Liver (tissue), 9 donors: ENCODE data around the gene ELL. TPM values are rescaled to one million over a fixed set of nuclear protein-coding genes. Genes with fewer than 3 reads are reported as not detected.
A peak's percentile ranks its signal among the peaks of the same experiment; 100 is the strongest.

Experiments used
- DNase-seq: peaks from one replicate; pipeline ENCODE4 v3.0.0-alpha.2; 2017; ENCODE audit warnings: low spot score
- H3K27ac ChIP-seq, 2 donors: one replicate each; pipeline ENCODE4 v1.7.0; 2013; ENCODE audit warnings: inconsistent platforms in 2 of 2, low read length in 2 of 2, control low read depth in 1 of 2, low read depth in 1 of 2, mild to moderate bottlenecking in 1 of 2
- H3K27me3 ChIP-seq, 4 donors: one replicate each; pipeline versions ENCODE4 v1.6.1 to v1.7.0; 2013; ENCODE audit warnings: low read length in 3 of 4, inconsistent platforms in 1 of 4, mild to moderate bottlenecking in 1 of 4, moderate library complexity in 1 of 4; ENCODE audit not compliant: control insufficient read depth in 4 of 4, insufficient read depth in 4 of 4
- H3K36me3 ChIP-seq, 4 donors: one replicate each; pipeline versions ENCODE4 v1.6.1 to v1.7.0; 2013; ENCODE audit warnings: low read length in 3 of 4, mild to moderate bottlenecking in 3 of 4, low read depth in 1 of 4, moderate library complexity in 1 of 4; ENCODE audit not compliant: control insufficient read depth in 4 of 4, insufficient read depth in 3 of 4
- H3K4me1 ChIP-seq, 4 donors: one replicate each; pipeline versions ENCODE4 v1.6.1 to v1.7.0; 2013; ENCODE audit warnings: low read length in 3 of 4, mild to moderate bottlenecking in 3 of 4, moderate library complexity in 1 of 4; ENCODE audit not compliant: control insufficient read depth in 4 of 4, insufficient read depth in 4 of 4
- H3K4me3 ChIP-seq, 3 donors: one replicate each; pipeline versions ENCODE4 v1.6.1 to v1.7.0; 2013; ENCODE audit warnings: low read length in 3 of 3, control low read depth in 1 of 3, low read depth in 1 of 3, mild to moderate bottlenecking in 1 of 3
- H3K9ac ChIP-seq, 2 donors: one replicate each; pipeline ENCODE4 v1.7.0; 2013; ENCODE audit warnings: low read length in 2 of 2, mild to moderate bottlenecking in 2 of 2, moderate library complexity in 2 of 2, control low read depth in 1 of 2, low read depth in 1 of 2
- H3K9me3 ChIP-seq, 4 donors: one replicate each; pipeline versions ENCODE4 v1.6.1 to v1.7.0; 2013; ENCODE audit warnings: low read length in 3 of 4; ENCODE audit not compliant: control insufficient read depth in 4 of 4
- EGR1 ChIP-seq, 2 donors: IDR thresholded peaks; 2 replicates each; pipeline ENCODE4 v1.6.1; 2016 to 2018; ENCODE audit warnings: antibody characterized with exemption in 2 of 2, low read depth in 2 of 2
- FOXA1 ChIP-seq: IDR thresholded peaks from 2 replicates; pipeline ENCODE4 v1.6.1; 2016; ENCODE audit warnings: antibody characterized with exemption
- FOXA2 ChIP-seq: IDR thresholded peaks from 2 replicates; pipeline ENCODE4 v1.6.1; 2016; ENCODE audit warnings: antibody characterized with exemption
- GABPA ChIP-seq, 2 donors: IDR thresholded peaks in 1 of 2; conservative IDR thresholded peaks in 1 of 2; 2 replicates each; pipeline ENCODE4 v1.6.1; 2016; ENCODE audit warnings: antibody characterized with exemption in 2 of 2, mild to moderate bottlenecking in 1 of 2, moderate library complexity in 1 of 2
- HNF4A ChIP-seq, 2 donors: conservative IDR thresholded peaks; 2 replicates each; pipeline ENCODE4 v1.6.1; 2016; ENCODE audit warnings: antibody characterized with exemption in 2 of 2, mild to moderate bottlenecking in 2 of 2
- HNF4G ChIP-seq: IDR thresholded peaks from 2 replicates; pipeline ENCODE4 v1.6.1; 2016; ENCODE audit warnings: antibody characterized with exemption
- JUND ChIP-seq, 2 donors: IDR thresholded peaks; 2 replicates each; pipeline ENCODE4 v1.6.1; 2016; ENCODE audit warnings: antibody characterized with exemption in 2 of 2
- NR2F2 ChIP-seq: IDR thresholded peaks from 2 replicates; pipeline ENCODE4 v1.6.1; 2016; ENCODE audit warnings: antibody characterized with exemption
- RAD21 ChIP-seq, 2 donors: IDR thresholded peaks; 2 replicates each; pipeline ENCODE4 v1.6.1; 2016; ENCODE audit warnings: antibody characterized with exemption in 2 of 2, mild to moderate bottlenecking in 2 of 2
- RXRA ChIP-seq, 2 donors: IDR thresholded peaks; 2 replicates each; pipeline ENCODE4 v1.6.1; 2017 to 2018; ENCODE audit warnings: antibody characterized with exemption in 2 of 2, mild to moderate bottlenecking in 1 of 2
- SP1 ChIP-seq: IDR thresholded peaks from 2 replicates; pipeline ENCODE4 v1.6.1; 2018; ENCODE audit warnings: antibody characterized with exemption, mild to moderate bottlenecking
- TAF1 ChIP-seq: conservative IDR thresholded peaks from 2 replicates; pipeline ENCODE4 v1.6.1; 2016; ENCODE audit warnings: antibody characterized with exemption, mild to moderate bottlenecking
- YY1 ChIP-seq: IDR thresholded peaks from 2 replicates; pipeline ENCODE4 v1.6.1; 2016; ENCODE audit warnings: antibody characterized with exemption, mild to moderate bottlenecking
- WGBS: extraction: QIAGEN DNeasy Blood & Tissue Kit; methylation state at CpG from one replicate; pipeline ENCODE4 v1.1.7; 2013; 5-methylcytosine and 5-hydroxymethylcytosine counted together
- polyA plus RNA-seq, 2 donors: library from polyadenylated mRNA; stranded (reverse) in 1 of 2; unstranded in 1 of 2; fragments of 200-250 nt in 1 of 2; fragments of >200 nt in 1 of 2; fragmentation: Nextera tagmentation in 1 of 2; extraction: Ambion mirVana in 1 of 2; gene quantifications; one replicate each; pipeline versions ENCODE4 v1.2.1 to v1.2.3, GENCODE V29; 2013 to 2015
- total RNA-seq, 2 donors: library from RNA; depleted of rRNA; stranded (reverse); fragments of >200 nt; gene quantifications; one replicate each; pipeline ENCODE4 v1.2.3, GENCODE V29; 2014
- TF ChIP-seq, protein P1 (sequence below): IDR thresholded peaks from 2 replicates; pipeline ENCODE4 v1.6.1; 2016; ENCODE audit warnings: antibody characterized with exemption, mild to moderate bottlenecking
- TF ChIP-seq, protein P2 (sequence below): fragments of 150-350 bp; IDR thresholded peaks from 2 replicates; pipeline ENCODE4 v1.5.1; 2017; ENCODE audit warnings: improper control_type of control experiment, low read depth, low read length; ENCODE audit not compliant: missing input control
- TF ChIP-seq, protein P3 (sequence below): IDR thresholded peaks from 2 replicates; pipeline ENCODE4 v1.6.1; 2016; ENCODE audit warnings: antibody characterized with exemption
- TF ChIP-seq, protein P4 (sequence below): IDR thresholded peaks from 2 replicates; pipeline ENCODE4 v1.6.1; 2016; ENCODE audit warnings: antibody characterized with exemption
- TF ChIP-seq, protein P5 (sequence below): IDR thresholded peaks from 2 replicates; pipeline ENCODE4 v1.6.1; 2016; ENCODE audit warnings: antibody characterized with exemption
- donor health status: healthy.
- donor health status: healthy.
- donor health status: healthy.
- donor health status: healthy.
- donor health status: healthy.

Gene ELL
- total and polyA plus RNA-seq, 4 donors: 4.5 to 10.5 (median 6.6) TPM

GRCh38 chr19:18522124-18522861 lies 423 bp upstream of the ELL start:
- no peak overlapping the region for H3K9ac ChIP-seq
- H3K4me1 ChIP-seq: peaks cover 3 to 16% (median 5%) of the 10 kb centered on the region in 4 donors
- 1% methylated on average over 51 of the region's 51 CpGs for WGBS

More at GRCh38 chr19:18522124-18522861, 423 bp upstream of the ELL start:
- Histone ChIP-seq H3K9me3 (no peaks in the 10 kb centered on the region), H3K4me3 (peak overlapping the region in 1 of 3 donors; percentile 96), H3K27me3 (no peaks in the 10 kb centered on the region), H3K36me3 (no peaks in the 10 kb centered on the region), H3K27ac (peak overlapping the region; percentile 99 to 100)
- TF ChIP-seq TAF1 (no peak), EGR1 (IDR thresholded peaks at IDR 0.05; ENCODE audit: low read depth in 2 of 2) (peak; percentile 42 to 82), SP1 (peak; percentile 97), HNF4A (conservative IDR thresholded peaks at IDR 0.05) (peak in 1 of 2 donors; percentile 45), FOXA2 (peak; percentile 83), YY1 (peak; percentile 86), HNF4G (no peak), FOXA1 (peak; percentile 83), JUND (IDR thresholded peaks at IDR 0.05) (peak; percentile 88 to 96), GABPA (IDR thresholded peaks at IDR 0.05 in 1 of 2, conservative IDR thresholded peaks at IDR 0.05 in 1 of 2) (peak; percentile 30 to 81), RXRA (IDR thresholded peaks at IDR 0.05) (peak; percentile 61 to 74), RAD21 (IDR thresholded peaks at IDR 0.05) (peak; percentile 47 to 55), NR2F2 (peak; percentile 38)
- TF ChIP-seq, protein P1, sequence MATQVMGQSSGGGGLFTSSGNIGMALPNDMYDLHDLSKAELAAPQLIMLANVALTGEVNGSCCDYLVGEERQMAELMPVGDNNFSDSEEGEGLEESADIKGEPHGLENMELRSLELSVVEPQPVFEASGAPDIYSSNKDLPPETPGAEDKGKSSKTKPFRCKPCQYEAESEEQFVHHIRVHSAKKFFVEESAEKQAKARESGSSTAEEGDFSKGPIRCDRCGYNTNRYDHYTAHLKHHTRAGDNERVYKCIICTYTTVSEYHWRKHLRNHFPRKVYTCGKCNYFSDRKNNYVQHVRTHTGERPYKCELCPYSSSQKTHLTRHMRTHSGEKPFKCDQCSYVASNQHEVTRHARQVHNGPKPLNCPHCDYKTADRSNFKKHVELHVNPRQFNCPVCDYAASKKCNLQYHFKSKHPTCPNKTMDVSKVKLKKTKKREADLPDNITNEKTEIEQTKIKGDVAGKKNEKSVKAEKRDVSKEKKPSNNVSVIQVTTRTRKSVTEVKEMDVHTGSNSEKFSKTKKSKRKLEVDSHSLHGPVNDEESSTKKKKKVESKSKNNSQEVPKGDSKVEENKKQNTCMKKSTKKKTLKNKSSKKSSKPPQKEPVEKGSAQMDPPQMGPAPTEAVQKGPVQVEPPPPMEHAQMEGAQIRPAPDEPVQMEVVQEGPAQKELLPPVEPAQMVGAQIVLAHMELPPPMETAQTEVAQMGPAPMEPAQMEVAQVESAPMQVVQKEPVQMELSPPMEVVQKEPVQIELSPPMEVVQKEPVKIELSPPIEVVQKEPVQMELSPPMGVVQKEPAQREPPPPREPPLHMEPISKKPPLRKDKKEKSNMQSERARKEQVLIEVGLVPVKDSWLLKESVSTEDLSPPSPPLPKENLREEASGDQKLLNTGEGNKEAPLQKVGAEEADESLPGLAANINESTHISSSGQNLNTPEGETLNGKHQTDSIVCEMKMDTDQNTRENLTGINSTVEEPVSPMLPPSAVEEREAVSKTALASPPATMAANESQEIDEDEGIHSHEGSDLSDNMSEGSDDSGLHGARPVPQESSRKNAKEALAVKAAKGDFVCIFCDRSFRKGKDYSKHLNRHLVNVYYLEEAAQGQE: peak; percentile 86
- TF ChIP-seq, protein P2, sequence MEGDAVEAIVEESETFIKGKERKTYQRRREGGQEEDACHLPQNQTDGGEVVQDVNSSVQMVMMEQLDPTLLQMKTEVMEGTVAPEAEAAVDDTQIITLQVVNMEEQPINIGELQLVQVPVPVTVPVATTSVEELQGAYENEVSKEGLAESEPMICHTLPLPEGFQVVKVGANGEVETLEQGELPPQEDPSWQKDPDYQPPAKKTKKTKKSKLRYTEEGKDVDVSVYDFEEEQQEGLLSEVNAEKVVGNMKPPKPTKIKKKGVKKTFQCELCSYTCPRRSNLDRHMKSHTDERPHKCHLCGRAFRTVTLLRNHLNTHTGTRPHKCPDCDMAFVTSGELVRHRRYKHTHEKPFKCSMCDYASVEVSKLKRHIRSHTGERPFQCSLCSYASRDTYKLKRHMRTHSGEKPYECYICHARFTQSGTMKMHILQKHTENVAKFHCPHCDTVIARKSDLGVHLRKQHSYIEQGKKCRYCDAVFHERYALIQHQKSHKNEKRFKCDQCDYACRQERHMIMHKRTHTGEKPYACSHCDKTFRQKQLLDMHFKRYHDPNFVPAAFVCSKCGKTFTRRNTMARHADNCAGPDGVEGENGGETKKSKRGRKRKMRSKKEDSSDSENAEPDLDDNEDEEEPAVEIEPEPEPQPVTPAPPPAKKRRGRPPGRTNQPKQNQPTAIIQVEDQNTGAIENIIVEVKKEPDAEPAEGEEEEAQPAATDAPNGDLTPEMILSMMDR: peak; percentile 23
- TF ChIP-seq, protein P3, sequence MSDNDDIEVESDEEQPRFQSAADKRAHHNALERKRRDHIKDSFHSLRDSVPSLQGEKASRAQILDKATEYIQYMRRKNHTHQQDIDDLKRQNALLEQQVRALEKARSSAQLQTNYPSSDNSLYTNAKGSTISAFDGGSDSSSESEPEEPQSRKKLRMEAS: peak; percentile 96
- TF ChIP-seq, protein P4, sequence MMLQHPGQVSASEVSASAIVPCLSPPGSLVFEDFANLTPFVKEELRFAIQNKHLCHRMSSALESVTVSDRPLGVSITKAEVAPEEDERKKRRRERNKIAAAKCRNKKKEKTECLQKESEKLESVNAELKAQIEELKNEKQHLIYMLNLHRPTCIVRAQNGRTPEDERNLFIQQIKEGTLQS: peak; percentile 69
- TF ChIP-seq, protein P5, sequence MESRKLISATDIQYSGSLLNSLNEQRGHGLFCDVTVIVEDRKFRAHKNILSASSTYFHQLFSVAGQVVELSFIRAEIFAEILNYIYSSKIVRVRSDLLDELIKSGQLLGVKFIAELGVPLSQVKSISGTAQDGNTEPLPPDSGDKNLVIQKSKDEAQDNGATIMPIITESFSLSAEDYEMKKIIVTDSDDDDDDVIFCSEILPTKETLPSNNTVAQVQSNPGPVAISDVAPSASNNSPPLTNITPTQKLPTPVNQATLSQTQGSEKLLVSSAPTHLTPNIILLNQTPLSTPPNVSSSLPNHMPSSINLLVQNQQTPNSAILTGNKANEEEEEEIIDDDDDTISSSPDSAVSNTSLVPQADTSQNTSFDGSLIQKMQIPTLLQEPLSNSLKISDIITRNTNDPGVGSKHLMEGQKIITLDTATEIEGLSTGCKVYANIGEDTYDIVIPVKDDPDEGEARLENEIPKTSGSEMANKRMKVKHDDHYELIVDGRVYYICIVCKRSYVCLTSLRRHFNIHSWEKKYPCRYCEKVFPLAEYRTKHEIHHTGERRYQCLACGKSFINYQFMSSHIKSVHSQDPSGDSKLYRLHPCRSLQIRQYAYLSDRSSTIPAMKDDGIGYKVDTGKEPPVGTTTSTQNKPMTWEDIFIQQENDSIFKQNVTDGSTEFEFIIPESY: peak; percentile 79
- DNase-seq: peak; percentile 100
